D341Med (cell line): ENCODE results near the gene FRAS1.
A peak's percentile ranks its signal among the peaks of the same experiment; 100 is the strongest.
"Not testable (repeated sequence)": the region's sequence is repeated elsewhere in the genome, so short reads cannot be mapped to it uniquely, and the experiment has no call there.

Source experiments
- DNase-seq: peaks from one replicate; pipeline ENCODE4 v3.0.0; 2012; ENCODE audit warnings: low spot score

Gene FRAS1

GRCh38 chr4:78548889-78549288 is 491.8 kb downstream of the FRAS1 start:
- not testable (repeated sequence) for DNase-seq

GRCh38 chr4:78551420-78552351 is 494.6 kb downstream of the FRAS1 start, which contains the start of gene ANXA3:
Gene ANXA3 (plus strand): TSS chr4:78551770. CDS start chr4:78554474, 2,704 bp downstream.
- DNase-seq, result peak; percentile 31

GRCh38 chr4:78552389-78553042 is 495.4 kb downstream of the FRAS1 start:
- DNase-seq, result no peak

- no peak for DNase-seq
These were observed 495.9 kb downstream of the FRAS1 start for GRCh38 chr4:78553043-78553396.

GRCh38 chr4:78553529-78554060 is 496.5 kb downstream of the FRAS1 start:
- no peak for DNase-seq

- DNase-seq, result no peak
These were observed 499.5 kb downstream of the FRAS1 start for GRCh38 chr4:78556665-78557064.

GRCh38 chr4:78557841-78558240 is 500.7 kb downstream of the FRAS1 start:
- no peak for DNase-seq

GRCh38 chr4:78558410-78558809 is 501.3 kb downstream of the FRAS1 start:
- DNase-seq, result no peak

- DNase-seq, result no peak
These were observed 503.3 kb downstream of the FRAS1 start for GRCh38 chr4:78560296-78560963.

GRCh38 chr4:78561677-78562076 is 504.6 kb downstream of the FRAS1 start:
- DNase-seq, result no peak

- DNase-seq, result no peak
These were observed 505.6 kb downstream of the FRAS1 start for GRCh38 chr4:78562687-78563086.

GRCh38 chr4:78565971-78566372 is 508.8 kb downstream of the FRAS1 start:
- no peak for DNase-seq

- no peak for DNase-seq
These were observed 509.8 kb downstream of the FRAS1 start for GRCh38 chr4:78566834-78567499.

GRCh38 chr4:78567500-78568060 is 510.5 kb downstream of the FRAS1 start:
- DNase-seq, result no peak

GRCh38 chr4:78568640-78569305 is 511.6 kb downstream of the FRAS1 start:
- DNase-seq, result no peak

- no peak for DNase-seq
These were observed 512.2 kb downstream of the FRAS1 start for GRCh38 chr4:78569306-78569821.

GRCh38 chr4:78570117-78570516 is 513.0 kb downstream of the FRAS1 start:
- no peak for DNase-seq

- DNase-seq, result no peak
These were observed 514.7 kb downstream of the FRAS1 start for GRCh38 chr4:78571804-78572203.

GRCh38 chr4:78578674-78579425 is 521.7 kb downstream of the FRAS1 start:
- no peak for DNase-seq

GRCh38 chr4:78581618-78582017 is 524.5 kb downstream of the FRAS1 start:
- no peak for DNase-seq
